GM06990 (cell line): ENCODE data around the gene TMEM164.

ENCODE experiments used
- DNase-seq: peaks from one replicate; pipeline ENCODE4 v3.0.0-alpha.2; 2011; ENCODE audit not compliant: insufficient read length; ENCODE audit errors: extremely low read depth
- H3K27me3 ChIP-seq: replicated peaks from 2 replicates; pipeline ENCODE4 v1.6.0; 2011; ENCODE audit warnings: low read length; ENCODE audit not compliant: control insufficient read depth, insufficient read depth
- H3K36me3 ChIP-seq: 2 replicates; pipeline ENCODE4 v1.5.1; 2011; ENCODE audit warnings: low read length; ENCODE audit not compliant: control insufficient read depth, insufficient read depth
- H3K4me3 ChIP-seq: replicated peaks from 2 replicates; pipeline ENCODE4 v1.5.1; 2011; ENCODE audit warnings: low read depth, mild to moderate bottlenecking, control low read depth, low read length
- CTCF ChIP-seq: IDR thresholded peaks from 2 replicates; pipeline ENCODE4 v1.5.1; 2011; ENCODE audit warnings: low read length, control low read depth, mild to moderate bottlenecking, inconsistent platforms; ENCODE audit not compliant: insufficient read depth, poor library complexity, severe bottlenecking

TMEM164 gene

DNA sequence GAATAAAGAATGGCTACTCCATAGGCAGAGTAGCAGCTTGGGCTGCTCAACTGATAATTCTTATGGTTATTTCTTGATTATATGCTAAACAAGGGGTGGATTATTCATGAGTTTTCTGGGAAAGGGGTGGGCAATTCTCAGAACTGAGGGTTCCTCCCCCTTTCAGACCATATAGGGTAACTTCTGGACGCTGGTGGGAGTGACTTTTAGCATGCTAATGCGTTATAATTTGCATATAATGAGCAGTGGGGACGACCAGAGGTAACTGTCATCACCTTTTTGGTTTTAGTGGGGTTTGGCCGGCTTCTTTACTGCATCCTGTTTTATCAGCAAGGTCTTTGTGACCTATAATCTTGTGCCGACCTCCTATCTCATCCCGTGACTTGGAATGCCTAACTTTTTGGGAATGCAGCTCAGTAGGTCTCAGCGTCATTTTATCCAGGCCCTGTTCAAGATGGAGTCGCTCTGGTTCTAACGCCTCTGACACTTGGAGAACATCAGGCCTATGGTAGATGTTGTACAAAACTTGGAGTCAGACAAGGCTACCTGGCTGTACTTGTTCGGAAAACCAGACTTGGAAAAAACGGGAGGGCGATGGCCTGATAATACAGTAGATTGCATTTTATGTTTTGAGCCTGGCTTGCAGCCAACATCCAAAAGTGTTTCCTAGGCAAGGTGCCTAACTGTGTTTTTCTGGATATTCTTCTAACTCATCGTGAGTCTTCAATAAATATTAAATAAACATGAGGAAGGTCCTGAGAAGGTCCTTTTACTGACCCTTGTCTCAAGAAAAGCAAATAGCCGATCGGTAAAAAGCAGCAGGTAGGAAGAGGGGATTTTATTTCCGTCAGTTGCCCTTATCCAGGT is 1.8 kb upstream of the TMEM164 start:
- no peak for TF ChIP-seq CTCF
- Histone ChIP-seq H3K27me3 (no peaks in the 10 kb centered on the region), H3K4me3 (no peak overlapping the region), H3K36me3 (no peaks in the 10 kb centered on the region)
- DNase-seq = no peak

DNA sequence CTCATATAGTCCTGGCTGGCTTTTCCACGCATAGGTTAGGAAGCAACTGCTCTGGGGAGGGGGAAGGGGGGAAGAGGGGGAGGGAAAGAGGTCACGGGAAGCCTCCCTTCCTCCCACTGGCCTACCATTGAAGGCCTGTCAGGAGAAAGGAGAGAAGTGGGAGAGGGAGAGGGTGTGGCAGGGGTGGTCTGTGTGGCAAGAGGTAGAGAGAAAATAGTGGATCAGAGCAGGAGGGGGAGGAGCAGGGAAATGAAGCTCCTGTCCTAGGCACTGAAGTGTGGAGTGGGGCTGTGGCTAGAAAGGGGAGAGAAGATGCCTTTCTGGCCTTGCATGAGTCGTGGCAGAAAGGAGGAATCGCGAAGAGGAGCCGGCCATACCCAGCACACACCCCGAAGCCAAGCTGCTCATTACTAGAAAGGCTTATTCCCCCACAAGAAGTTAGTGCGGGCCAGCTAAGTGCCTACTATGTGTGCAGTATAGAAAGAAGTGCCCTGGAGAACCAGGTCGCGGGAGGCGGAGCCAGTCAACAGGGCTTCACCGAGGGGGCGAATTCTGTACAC is 1.1 kb upstream of the TMEM164 start:
- H3K36me3 ChIP-seq = no peaks in the 10 kb centered on the region
- TF ChIP-seq CTCF = no peak
- no peak for DNase-seq
- no peaks in the 10 kb centered on the region for H3K27me3 ChIP-seq
- peak overlapping the region; percentile 72 for H3K4me3 ChIP-seq

GRCh38 chrX:110003167-110004156 is 548 bp downstream of the TMEM164 start:
- TF ChIP-seq CTCF = no peak
- DNase-seq = peak; percentile 21
- Histone ChIP-seq H3K36me3 (no peaks in the 10 kb centered on the region), H3K4me3 (peak overlapping the region; percentile 72), H3K27me3 (no peaks in the 10 kb centered on the region)

DNA sequence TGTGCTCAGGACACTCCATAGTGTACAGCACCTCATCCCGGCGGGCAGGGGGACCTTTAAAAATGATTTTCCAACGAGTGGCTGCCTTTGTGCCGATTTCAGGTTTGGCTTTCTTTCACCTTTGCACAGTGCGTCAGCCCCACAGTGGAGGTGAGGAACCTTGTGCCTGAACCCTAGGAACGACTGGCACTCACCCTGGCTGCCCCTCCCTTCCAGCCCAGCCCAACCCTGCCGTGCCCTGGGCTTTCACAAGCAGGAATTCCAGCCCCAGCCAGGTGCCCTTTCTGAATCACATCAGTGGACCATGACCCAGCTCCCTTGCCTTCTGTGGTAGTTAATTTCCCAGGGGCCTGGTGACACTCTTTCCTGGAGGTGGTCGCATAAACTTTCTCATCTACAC is 1.3 kb downstream of the TMEM164 start:
- no peaks in the 10 kb centered on the region for H3K27me3 ChIP-seq
- no peak overlapping the region for H3K4me3 ChIP-seq
- no peak for DNase-seq
- no peak for TF ChIP-seq CTCF
- no peaks in the 10 kb centered on the region for H3K36me3 ChIP-seq

DNA sequence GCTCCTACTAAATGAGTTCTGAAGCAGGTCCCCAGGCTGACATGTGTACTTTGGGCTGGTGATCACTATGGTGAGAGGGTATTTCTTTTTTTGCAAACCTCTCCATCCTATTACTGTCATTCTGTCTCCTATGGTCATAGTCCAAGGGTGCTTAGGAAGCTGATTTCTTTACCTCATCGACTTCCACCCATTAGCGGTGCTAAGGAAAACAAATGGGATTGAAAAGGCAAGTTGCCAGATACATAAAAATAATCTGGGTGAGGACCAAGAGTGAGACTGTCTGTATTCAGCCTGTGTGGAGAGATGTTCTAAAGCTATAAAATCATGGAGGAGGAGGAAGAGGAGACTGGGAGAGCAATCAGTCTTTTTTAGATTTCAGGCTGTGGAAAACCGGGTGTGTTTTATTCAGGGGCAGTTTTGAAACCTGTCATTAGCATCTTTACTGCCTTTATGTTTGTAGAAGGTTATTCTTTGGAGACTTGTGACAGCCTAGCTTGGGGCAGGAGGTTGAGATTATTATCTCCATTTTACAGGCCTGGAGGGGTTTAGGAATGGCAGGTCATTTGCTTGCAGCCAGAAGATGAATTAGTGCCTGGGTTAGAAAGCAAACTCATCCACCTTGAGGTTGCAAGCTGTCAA is 1.9 kb downstream of the TMEM164 start:
- no peak for TF ChIP-seq CTCF

More for the DNA sequence above, 1.9 kb downstream of the TMEM164 start:
- DNase-seq = no peak
- H3K36me3 ChIP-seq = no peaks in the 10 kb centered on the region
- no peak overlapping the region for H3K4me3 ChIP-seq
- H3K27me3 ChIP-seq = no peaks in the 10 kb centered on the region
